ENCODE data around the gene BIN1. TPM values are rescaled to one million over a fixed set of nuclear protein-coding genes. Genes with fewer than 3 reads are reported as not detected.

Gene BIN1
- total RNA-seq, 5 donors from 2014 or later (not counting 1 experiment from before 2014, with no cell fraction given) = 144 to 172 (median 151) TPM

GRCh38 chr2:127051116-127052056 is 55.6 kb downstream of the BIN1 start:
- no peak overlapping the region for H3K4me3 Mint-ChIP-seq
- 90% methylated on average over 24 of the region's 29 CpGs for WGBS (ENCODE audit: insufficient coverage)
- ATAC-seq (replicated peaks in 1 of 4) (no peak), DNase-seq (peak in 2 of 35 experiments; percentile 1 to 3)
- H3K4me1 Mint-ChIP-seq = peaks cover 6 to 13% (median 7%) of the 10 kb centered on the region in 3 donors
- H3K9me3 ChIP-seq = no peaks in the 10 kb centered on the region
- no peaks in the 10 kb centered on the region for H3K27me3 Mint-ChIP-seq
- peaks cover 21% of the 10 kb centered on the region for H3K36me3 Mint-ChIP-seq
- peaks cover 29 to 48% of the 10 kb centered on the region in 2 donors for H3K36me3 ChIP-seq (ENCODE audit: control insufficient read depth in 2 of 2, extremely low read depth in 1 of 2, insufficient read depth in 1 of 2, low read length in 1 of 2)
- H3K4me3 ChIP-seq (ENCODE audit: control insufficient read depth in 1 of 2, extremely low read depth in 1 of 2, low read length in 1 of 2) = no peak overlapping the region
- H3K27ac Mint-ChIP-seq = no peak overlapping the region
- ChIA-PET CTCF (interaction anchor here (0.9 to 2.1 kb wide), 3 partner anchors 11 to 112 kb away, joined by 3 to 6 read pairs (median 5); no protein-coding TSS in a partner anchor), POLR2A (no interaction called here)
- H3K27ac ChIP-seq (ENCODE audit: low read length) = no peak overlapping the region
- peaks cover 0 to 29% of the 10 kb centered on the region in 2 experiments for H3K4me1 ChIP-seq (ENCODE audit: control insufficient read depth in 1 of 2, extremely low read depth in 1 of 2, insufficient read depth in 2 of 2, low read length in 2 of 2)
- H3K27me3 ChIP-seq (replicated peaks in 1 of 2; ENCODE audit: control insufficient read depth in 2 of 2, extremely low read depth in 1 of 2, insufficient read depth in 2 of 2, low read length in 1 of 2) = no peaks in the 10 kb centered on the region
- H3K9me3 Mint-ChIP-seq = no peaks in the 10 kb centered on the region

DNA sequence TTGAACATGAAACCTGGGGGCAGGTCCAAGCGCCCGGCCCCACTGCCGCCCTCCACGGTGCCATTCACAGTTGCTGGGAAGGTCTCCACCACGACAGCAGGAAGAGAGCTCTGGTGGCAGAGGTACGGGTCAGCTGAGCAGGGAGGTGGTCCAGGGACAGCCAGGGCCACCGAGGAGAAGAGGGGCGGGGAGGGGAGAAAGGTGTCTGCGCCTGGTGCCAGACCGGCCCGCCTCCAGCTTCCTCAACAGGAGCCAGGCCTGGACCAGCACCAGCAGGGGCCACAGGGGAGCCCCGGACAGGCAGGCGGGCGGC is 56.2 kb downstream of the BIN1 start:
- CTCF ChIA-PET = interaction anchor here in 1 of 2 donors (0.5 to 2.1 kb wide), 6 partner anchors 9 to 467 kb away, joined by 3 to 6 read pairs (median 3); no protein-coding TSS in a partner anchor
- H3K27me3 Mint-ChIP-seq = no peaks in the 10 kb centered on the region

GRCh38 chr2:127049927-127050802 is 56.8 kb downstream of the BIN1 start:
- CTCF ChIA-PET = interaction anchor here in 1 of 2 donors (0.5 to 2.1 kb wide), 7 partner anchors 9 to 891 kb away, joined by 3 to 6 read pairs (median 3); no protein-coding TSS in a partner anchor
- no peaks in the 10 kb centered on the region for H3K27me3 Mint-ChIP-seq

More for the DNA sequence above, 56.2 kb downstream of the BIN1 start:
- peaks cover 25 to 48% of the 10 kb centered on the region in 2 donors for H3K36me3 ChIP-seq (ENCODE audit: control insufficient read depth in 2 of 2, extremely low read depth in 1 of 2, insufficient read depth in 1 of 2, low read length in 1 of 2)
- H3K4me3 ChIP-seq (ENCODE audit: control insufficient read depth in 1 of 2, extremely low read depth in 1 of 2, low read length in 1 of 2) = no peak overlapping the region
- ATAC-seq (replicated peaks in 1 of 4) (no peak), DNase-seq (peak in 1 of 35 experiments; percentile 3)
- H3K27ac Mint-ChIP-seq = peak overlapping the region in 1 of 2 donors; percentile 8
- no peaks in the 10 kb centered on the region for H3K9me3 ChIP-seq
- H3K4me3 Mint-ChIP-seq = no peak overlapping the region
- POLR2A ChIA-PET = no interaction called here
- H3K9me3 Mint-ChIP-seq = no peaks in the 10 kb centered on the region
- no peak overlapping the region for H3K27ac ChIP-seq (ENCODE audit: low read length)
- peaks cover 6 to 13% (median 7%) of the 10 kb centered on the region in 3 donors for H3K4me1 Mint-ChIP-seq
- H3K4me1 ChIP-seq (ENCODE audit: control insufficient read depth in 1 of 2, extremely low read depth in 1 of 2, insufficient read depth in 2 of 2, low read length in 2 of 2) = peaks cover 0 to 31% of the 10 kb centered on the region in 2 experiments
- H3K36me3 Mint-ChIP-seq = peaks cover 15% of the 10 kb centered on the region
- WGBS (ENCODE audit: insufficient coverage) = 89% methylated on average over 10 of the region's 14 CpGs
- no peaks in the 10 kb centered on the region for H3K27me3 ChIP-seq (replicated peaks in 1 of 2; ENCODE audit: control insufficient read depth in 2 of 2, extremely low read depth in 1 of 2, insufficient read depth in 2 of 2, low read length in 1 of 2)

DNA sequence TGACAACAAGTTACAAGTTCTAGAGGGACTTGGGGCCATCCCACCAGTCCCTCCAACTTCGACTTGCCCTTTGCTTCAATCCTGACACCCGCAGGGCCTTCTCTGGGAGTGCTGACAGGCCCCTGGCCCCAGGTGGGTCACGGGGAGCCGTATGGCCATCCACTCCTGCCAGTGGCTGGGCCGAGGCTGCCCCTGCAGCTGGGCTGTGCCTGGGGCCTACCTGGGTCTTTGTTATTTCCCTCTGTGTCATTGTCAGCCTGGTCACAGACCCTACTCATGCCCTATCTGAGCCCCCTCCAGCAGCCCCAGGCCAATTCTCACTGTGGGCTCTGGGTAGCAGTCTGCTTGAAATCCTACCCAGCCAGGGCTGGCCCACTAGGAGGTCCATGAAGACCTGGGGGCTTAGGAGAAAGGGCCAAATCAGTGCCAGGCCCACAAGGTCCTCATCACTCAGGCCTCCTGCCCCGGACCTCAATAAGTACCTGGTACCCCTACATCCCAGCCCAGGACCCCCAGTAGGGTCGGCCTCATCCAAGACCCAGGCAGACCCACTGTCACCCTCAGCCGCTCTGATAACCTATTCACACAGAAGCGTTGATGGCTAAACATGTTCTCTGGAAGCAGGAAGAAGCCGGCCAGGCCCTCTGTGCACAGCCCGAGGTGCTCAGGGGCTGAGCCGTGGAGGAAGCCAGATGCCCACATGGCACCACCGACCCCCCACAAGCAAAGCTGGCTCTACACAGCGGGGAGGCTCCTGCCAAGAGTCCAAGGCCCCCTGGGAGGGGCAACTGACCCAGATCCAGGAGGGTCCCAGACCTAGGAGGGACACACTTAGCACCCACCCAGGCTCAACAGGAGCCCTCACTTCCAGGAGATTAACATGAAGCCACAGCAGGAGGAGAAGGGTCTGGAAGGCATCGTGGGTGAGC is 57.7 kb downstream of the BIN1 start:
- H3K27ac ChIP-seq (ENCODE audit: low read length) = no peak overlapping the region
- 91% methylated on average over 15 of the region's 15 CpGs for WGBS (ENCODE audit: insufficient coverage)
- POLR2A ChIA-PET = no interaction called here
- H3K4me3 ChIP-seq (ENCODE audit: control insufficient read depth in 1 of 2, extremely low read depth in 1 of 2, low read length in 1 of 2) = no peak overlapping the region
- H3K36me3 Mint-ChIP-seq = peaks cover 13% of the 10 kb centered on the region
- ATAC-seq (replicated peaks in 1 of 4) (no peak), DNase-seq (peak in 2 of 35 experiments; percentile 2 to 3)
- H3K27me3 Mint-ChIP-seq = no peaks in the 10 kb centered on the region
- no peaks in the 10 kb centered on the region for H3K9me3 ChIP-seq
- peaks cover 6 to 11% (median 7%) of the 10 kb centered on the region in 3 donors for H3K4me1 Mint-ChIP-seq
- CTCF ChIA-PET = interaction anchor here in 1 of 2 donors (0.6 to 2.1 kb wide), 2 partner anchors 31 to 892 kb away, joined by 3 to 5 read pairs; no protein-coding TSS in a partner anchor
- H3K27me3 ChIP-seq (replicated peaks in 1 of 2; ENCODE audit: control insufficient read depth in 2 of 2, extremely low read depth in 1 of 2, insufficient read depth in 2 of 2, low read length in 1 of 2) = no peaks in the 10 kb centered on the region
- H3K9me3 Mint-ChIP-seq = no peaks in the 10 kb centered on the region
- H3K4me3 Mint-ChIP-seq = no peak overlapping the region
- H3K4me1 ChIP-seq (ENCODE audit: control insufficient read depth in 1 of 2, extremely low read depth in 1 of 2, insufficient read depth in 2 of 2, low read length in 2 of 2) = peaks cover 0 to 31% of the 10 kb centered on the region in 2 experiments
- H3K36me3 ChIP-seq (ENCODE audit: control insufficient read depth in 2 of 2, extremely low read depth in 1 of 2, insufficient read depth in 1 of 2, low read length in 1 of 2) = peaks cover 20 to 43% of the 10 kb centered on the region in 2 donors
- no peak overlapping the region for H3K27ac Mint-ChIP-seq

More at GRCh38 chr2:127049927-127050802, 56.8 kb downstream of the BIN1 start:
- H3K9me3 ChIP-seq = no peaks in the 10 kb centered on the region
- DNase-seq (peak; percentile 16 to 77 (median 50)), ATAC-seq (replicated peaks in 1 of 4) (peak; percentile 64 to 77 (median 70))
- H3K27ac Mint-ChIP-seq = peak overlapping the region in 1 of 2 donors; percentile 8
- H3K4me3 ChIP-seq (ENCODE audit: control insufficient read depth in 1 of 2, extremely low read depth in 1 of 2, low read length in 1 of 2) = no peak overlapping the region
- H3K36me3 ChIP-seq (ENCODE audit: control insufficient read depth in 2 of 2, extremely low read depth in 1 of 2, insufficient read depth in 1 of 2, low read length in 1 of 2) = peaks cover 25 to 48% of the 10 kb centered on the region in 2 donors
- H3K27ac ChIP-seq (ENCODE audit: low read length) = no peak overlapping the region
- H3K4me1 Mint-ChIP-seq = peaks cover 6 to 13% (median 7%) of the 10 kb centered on the region in 3 donors
- no peak overlapping the region for H3K4me3 Mint-ChIP-seq
- 63% methylated on average over 19 of the region's 33 CpGs for WGBS (ENCODE audit: insufficient coverage)
- H3K27me3 ChIP-seq (replicated peaks in 1 of 2; ENCODE audit: control insufficient read depth in 2 of 2, extremely low read depth in 1 of 2, insufficient read depth in 2 of 2, low read length in 1 of 2) = no peaks in the 10 kb centered on the region
- peaks cover 0 to 31% of the 10 kb centered on the region in 2 experiments for H3K4me1 ChIP-seq (ENCODE audit: control insufficient read depth in 1 of 2, extremely low read depth in 1 of 2, insufficient read depth in 2 of 2, low read length in 2 of 2)
- peaks cover 15% of the 10 kb centered on the region for H3K36me3 Mint-ChIP-seq
- POLR2A ChIA-PET = no interaction called here
- H3K9me3 Mint-ChIP-seq = no peaks in the 10 kb centered on the region

- H3K36me3 Mint-ChIP-seq = peaks cover 12% of the 10 kb centered on the region
- ChIA-PET POLR2A (no interaction called here), CTCF (no interaction called here)
- no peak overlapping the region for H3K4me3 ChIP-seq (ENCODE audit: control insufficient read depth in 1 of 2, extremely low read depth in 1 of 2, low read length in 1 of 2)
- H3K27ac ChIP-seq (ENCODE audit: low read length) = no peak overlapping the region
- ATAC-seq (replicated peaks in 1 of 4) = no peak
- H3K4me1 ChIP-seq (ENCODE audit: control insufficient read depth in 1 of 2, extremely low read depth in 1 of 2, insufficient read depth in 2 of 2, low read length in 2 of 2) = peaks cover 0 to 28% of the 10 kb centered on the region in 2 experiments
- 100% methylated on average over 4 of the region's 6 CpGs for whole genome bisulfite sequencing (ENCODE audit: insufficient coverage)
- H3K36me3 ChIP-seq (ENCODE audit: control insufficient read depth in 2 of 2, extremely low read depth in 1 of 2, insufficient read depth in 1 of 2, low read length in 1 of 2) = peaks cover 14 to 40% of the 10 kb centered on the region in 2 donors
- H3K9me3 Mint-ChIP-seq = no peaks in the 10 kb centered on the region
- no peak overlapping the region for H3K27ac Mint-ChIP-seq
- H3K4me3 Mint-ChIP-seq = no peak overlapping the region
- H3K9me3 ChIP-seq = no peaks in the 10 kb centered on the region
- no peaks in the 10 kb centered on the region for H3K27me3 ChIP-seq (replicated peaks in 1 of 2; ENCODE audit: control insufficient read depth in 2 of 2, extremely low read depth in 1 of 2, insufficient read depth in 2 of 2, low read length in 1 of 2)
- peak in 1 of 35 experiments; percentile 2 for DNase-seq
- H3K27me3 Mint-ChIP-seq = no peaks in the 10 kb centered on the region
- H3K4me1 Mint-ChIP-seq = peaks cover 6 to 11% (median 7%) of the 10 kb centered on the region in 3 donors
Measured at GRCh38 chr2:127048618-127048935, 58.4 kb downstream of the BIN1 start.
